K562 (cell line): ENCODE measurements around the gene HSDL2. TPM values are rescaled to one million over a fixed set of nuclear protein-coding genes. Genes with fewer than 3 reads are reported as not detected.

Source experiments
- ATF3 ChIP-seq, 2 experiments: fragments of 450-650 bp in 1 of 2; sonication (generic) in 1 of 2; formaldehyde crosslinking in 1 of 2; IDR thresholded peaks in 1 of 2; conservative IDR thresholded peaks in 1 of 2; 2 replicates each; pipeline versions ENCODE4 v1.6.1 to v1.8.1; 2016 to 2023; ENCODE audit warnings: mild to moderate bottlenecking in 2 of 2, moderate library complexity in 2 of 2, inconsistent platforms in 1 of 2, missing genetic modification reagents in 1 of 2
- CCNT2 ChIP-seq: IDR thresholded peaks from 2 replicates; pipeline ENCODE4 v1.6.1; 2011; ENCODE audit warnings: borderline replicate concordance, low read depth, mild to moderate bottlenecking, moderate library complexity, mixed read lengths, low read length; ENCODE audit not compliant: insufficient read length; ENCODE audit errors: extremely low read depth
- CREM ChIP-seq: IDR thresholded peaks from 2 replicates; pipeline ENCODE4 v1.6.1; 2014; ENCODE audit warnings: antibody characterized with exemption, low read depth
- HCFC1 ChIP-seq: IDR thresholded peaks from 2 replicates; pipeline ENCODE4 v1.6.1; 2012; ENCODE audit warnings: low read depth, low read length, improper control_type of control experiment
- MNT ChIP-seq, 2 experiments: fragments of 450-650 bp; conservative IDR thresholded peaks; 2 replicates each; pipeline ENCODE4 v1.6.1; 2017; ENCODE audit warnings: mild to moderate bottlenecking in 2 of 2, moderate library complexity in 2 of 2
- NFE2 ChIP-seq: IDR thresholded peaks from 2 replicates; pipeline ENCODE4 v1.6.1; 2014; ENCODE audit warnings: antibody characterized with exemption, low read depth
- OTX1 ChIP-seq: fragments of 450-650 bp; formaldehyde crosslinking; IDR thresholded peaks from 2 replicates; pipeline ENCODE4 v1.4.0; 2022; ENCODE audit warnings: mild to moderate bottlenecking
- SFPQ ChIP-seq: fragments of 200-400 bp; formaldehyde crosslinking; IDR thresholded peaks from 2 replicates; pipeline ENCODE4 v1.6.1; 2017; ENCODE audit warnings: mild to moderate bottlenecking, low read depth, low read length, moderate library complexity
- SIN3B ChIP-seq: fragments of 450-650 bp; IDR thresholded peaks from 2 replicates; pipeline ENCODE4 v1.6.1; 2017; ENCODE audit warnings: low read depth, mild to moderate bottlenecking, moderate library complexity
- SP1 ChIP-seq: sonication (generic); formaldehyde crosslinking; IDR thresholded peaks from 2 replicates; pipeline ENCODE4 v1.8.1; 2022; ENCODE audit warnings: mild to moderate bottlenecking, missing genetic modification reagents
- ZEB2 ChIP-seq: fragments of 450-650 bp; IDR thresholded peaks from 2 replicates; pipeline ENCODE4 v1.6.1; 2016
- ZNF224 ChIP-seq: sonication (generic); formaldehyde crosslinking; IDR thresholded peaks from 2 replicates; pipeline ENCODE4 v1.8.0; 2022; ENCODE audit warnings: mild to moderate bottlenecking, missing genetic modification reagents
- ZNF589 ChIP-seq: fragments of 200-800 bp; sonication (Bioruptor generic); IDR thresholded peaks from 2 replicates; pipeline ENCODE4 v1.6.1; 2016; ENCODE audit warnings: low read depth, missing genetic modification characterization, missing compliant biosample characterization
- polyA plus RNA-seq, 8 experiments: library from polyadenylated mRNA; depleted of rRNA in 4 of 8; stranded (reverse) in 5 of 8; unstranded in 3 of 8; fragments of >200 nt; fragmentation: Nextera tagmentation in 2 of 8; fragmentation: Illumina TruSeq in 1 of 8; extraction: Ambion mirVana in 2 of 8; extraction: Trizol in 1 of 8; gene quantifications; 2 replicates each; pipeline versions ENCODE4 v1.2.1 to v1.2.3, GENCODE V29; 2011 to 2014; ENCODE audit warnings: inconsistent platforms in 1 of 8, missing spikeins in 1 of 8
- total RNA-seq, 7 experiments: library from RNA; depleted of rRNA in 6 of 7; stranded (reverse); fragments of >200 nt in 6 of 7; fragmentation: Illumina TruSeq in 2 of 7; extraction: Trizol in 2 of 7; gene quantifications; 2 replicates each; pipeline versions ENCODE4 v1.2.1 to v1.2.3, GENCODE V29; 2011 to 2021; ENCODE audit warnings: low replicate concordance in 1 of 7
- TF ChIP-seq, protein P1 (sequence below): sonication (generic); formaldehyde crosslinking; IDR thresholded peaks from 2 replicates; pipeline ENCODE4 v1.9.0; 2022; ENCODE audit warnings: mild to moderate bottlenecking, missing genetic modification reagents
- TF ChIP-seq, protein P2 (sequence below): fragments of 450-650 bp; IDR thresholded peaks from 2 replicates; pipeline ENCODE4 v1.6.1; 2017; ENCODE audit warnings: antibody characterized with exemption, mild to moderate bottlenecking
- TF ChIP-seq, protein P3 (sequence below): fragments of 250-450 bp; sonication (Bioruptor Pico); IDR thresholded peaks from 2 replicates; pipeline ENCODE4 v1.8.0; 2022; ENCODE audit warnings: moderate library complexity, mild to moderate bottlenecking, inconsistent platforms

HSDL2 gene
- total and polyA plus RNA-seq, 9 of the 15 experiments (the other 6 are each of a cell fraction or from before 2014, with no cell fraction given): 22.8 to 74.1 (median 35.6) TPM

DNA sequence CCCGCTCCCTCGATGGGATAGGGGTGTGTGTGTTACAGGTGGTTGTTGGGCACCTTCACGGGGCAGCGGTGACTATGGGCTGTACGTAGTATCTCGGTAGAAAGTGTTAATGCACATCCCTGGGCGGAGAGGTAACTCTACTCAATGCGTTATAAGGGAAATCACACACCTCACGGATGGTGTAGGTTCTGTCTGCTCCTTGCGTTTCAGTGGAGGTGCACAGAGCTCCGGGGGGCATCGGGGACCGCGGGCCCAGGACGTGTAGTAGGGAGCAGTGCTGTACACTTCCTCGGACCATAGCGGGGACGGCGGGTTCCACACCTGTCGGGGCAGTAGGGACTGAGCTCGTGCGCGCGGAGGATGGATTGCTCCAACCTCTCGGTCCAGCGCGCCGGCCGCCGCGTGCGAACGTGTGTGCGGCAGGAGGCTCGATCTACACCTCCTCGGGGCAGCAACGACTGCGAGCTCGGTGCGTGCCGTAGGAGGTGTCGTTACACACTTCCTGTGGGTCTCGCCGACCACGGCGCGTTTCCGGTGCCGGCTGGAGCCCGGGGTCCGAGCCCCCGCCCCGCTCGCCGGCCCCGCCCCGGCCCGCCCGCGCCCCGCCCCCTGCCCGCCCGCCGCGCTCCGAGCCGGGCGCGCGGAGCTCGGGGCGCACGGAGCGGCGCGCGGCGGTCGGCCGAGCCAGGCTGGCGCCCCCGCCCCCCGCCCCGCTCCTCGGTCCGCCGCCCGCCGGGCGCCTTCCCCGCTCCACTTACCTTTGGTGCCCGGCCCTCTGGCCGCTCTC, 106.5 kb downstream of the HSDL2 start, which contains the start of gene KIAA1958 (continued):
- no peak for TF ChIP-seq SFPQ
- TF ChIP-seq, protein P1, sequence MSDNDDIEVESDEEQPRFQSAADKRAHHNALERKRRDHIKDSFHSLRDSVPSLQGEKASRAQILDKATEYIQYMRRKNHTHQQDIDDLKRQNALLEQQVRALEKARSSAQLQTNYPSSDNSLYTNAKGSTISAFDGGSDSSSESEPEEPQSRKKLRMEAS (CRISPR knock-in tag): peak; percentile 100
- peak; percentile 48 for TF ChIP-seq HCFC1
- peak; percentile 90 for TF ChIP-seq CREM
- TF ChIP-seq, protein P2, sequence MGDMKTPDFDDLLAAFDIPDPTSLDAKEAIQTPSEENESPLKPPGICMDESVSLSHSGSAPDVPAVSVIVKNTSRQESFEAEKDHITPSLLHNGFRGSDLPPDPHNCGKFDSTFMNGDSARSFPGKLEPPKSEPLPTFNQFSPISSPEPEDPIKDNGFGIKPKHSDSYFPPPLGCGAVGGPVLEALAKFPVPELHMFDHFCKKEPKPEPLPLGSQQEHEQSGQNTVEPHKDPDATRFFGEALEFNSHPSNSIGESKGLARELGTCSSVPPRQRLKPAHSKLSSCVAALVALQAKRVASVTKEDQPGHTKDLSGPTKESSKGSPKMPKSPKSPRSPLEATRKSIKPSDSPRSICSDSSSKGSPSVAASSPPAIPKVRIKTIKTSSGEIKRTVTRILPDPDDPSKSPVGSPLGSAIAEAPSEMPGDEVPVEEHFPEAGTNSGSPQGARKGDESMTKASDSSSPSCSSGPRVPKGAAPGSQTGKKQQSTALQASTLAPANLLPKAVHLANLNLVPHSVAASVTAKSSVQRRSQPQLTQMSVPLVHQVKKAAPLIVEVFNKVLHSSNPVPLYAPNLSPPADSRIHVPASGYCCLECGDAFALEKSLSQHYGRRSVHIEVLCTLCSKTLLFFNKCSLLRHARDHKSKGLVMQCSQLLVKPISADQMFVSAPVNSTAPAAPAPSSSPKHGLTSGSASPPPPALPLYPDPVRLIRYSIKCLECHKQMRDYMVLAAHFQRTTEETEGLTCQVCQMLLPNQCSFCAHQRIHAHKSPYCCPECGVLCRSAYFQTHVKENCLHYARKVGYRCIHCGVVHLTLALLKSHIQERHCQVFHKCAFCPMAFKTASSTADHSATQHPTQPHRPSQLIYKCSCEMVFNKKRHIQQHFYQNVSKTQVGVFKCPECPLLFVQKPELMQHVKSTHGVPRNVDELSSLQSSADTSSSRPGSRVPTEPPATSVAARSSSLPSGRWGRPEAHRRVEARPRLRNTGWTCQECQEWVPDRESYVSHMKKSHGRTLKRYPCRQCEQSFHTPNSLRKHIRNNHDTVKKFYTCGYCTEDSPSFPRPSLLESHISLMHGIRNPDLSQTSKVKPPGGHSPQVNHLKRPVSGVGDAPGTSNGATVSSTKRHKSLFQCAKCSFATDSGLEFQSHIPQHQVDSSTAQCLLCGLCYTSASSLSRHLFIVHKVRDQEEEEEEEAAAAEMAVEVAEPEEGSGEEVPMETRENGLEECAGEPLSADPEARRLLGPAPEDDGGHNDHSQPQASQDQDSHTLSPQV: peak; percentile 78
- TF ChIP-seq ZNF224: peak; percentile 95
- TF ChIP-seq CCNT2: peak; percentile 66
- TF ChIP-seq MNT (conservative IDR thresholded peaks at IDR 0.05): peak; percentile 64 to 87; a peak in 3 of 4 replicates
- no peak; the same call in 1 of the 2 replicates for TF ChIP-seq ZNF589 (CRISPR knock-in tag)
- peak; percentile 84 for TF ChIP-seq ZEB2
- TF ChIP-seq SP1 (CRISPR knock-in tag): peak; percentile 71
- peak; percentile 68; the same call in 1 of the 2 replicates for TF ChIP-seq OTX1
- TF ChIP-seq SIN3B: peak; percentile 66; the same call in 1 of the 2 replicates
- TF ChIP-seq, protein P3, sequence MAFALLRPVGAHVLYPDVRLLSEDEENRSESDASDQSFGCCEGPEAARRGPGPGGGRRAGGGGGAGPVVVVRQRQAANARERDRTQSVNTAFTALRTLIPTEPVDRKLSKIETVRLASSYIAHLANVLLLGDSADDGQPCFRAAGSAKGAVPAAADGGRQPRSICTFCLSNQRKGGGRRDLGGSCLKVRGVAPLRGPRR (CRISPR knock-in tag): no peak
- TF ChIP-seq ATF3 (IDR thresholded peaks at IDR 0.05): no peak
- TF ChIP-seq ATF3 (CRISPR knock-in tag; conservative IDR thresholded peaks at IDR 0.05): peak; percentile 58; the same call in 1 of the 2 replicates
- peak; percentile 18; the same call in 1 of the 2 replicates for TF ChIP-seq NFE2
